SW 1271 (cell line): Measurements from ENCODE around the gene GADL1.

Experiments used
- DNase-seq, 2 experiments: peaks; one replicate each; lab custom pipeline; 2025; lab: John Stamatoyannopoulos, UW

GADL1 gene

GRCh38 chr3:30676424-30677346, 217.8 kb downstream of the GADL1 start:
- no peak for DNase-seq
